Measurements from ENCODE around the gene MNT. TPM values are rescaled to one million over a fixed set of nuclear protein-coding genes. Genes with fewer than 3 reads are reported as not detected.

Gene MNT
- total RNA-seq, 1 experiment from 2014 or later = 38.9 TPM

DNA sequence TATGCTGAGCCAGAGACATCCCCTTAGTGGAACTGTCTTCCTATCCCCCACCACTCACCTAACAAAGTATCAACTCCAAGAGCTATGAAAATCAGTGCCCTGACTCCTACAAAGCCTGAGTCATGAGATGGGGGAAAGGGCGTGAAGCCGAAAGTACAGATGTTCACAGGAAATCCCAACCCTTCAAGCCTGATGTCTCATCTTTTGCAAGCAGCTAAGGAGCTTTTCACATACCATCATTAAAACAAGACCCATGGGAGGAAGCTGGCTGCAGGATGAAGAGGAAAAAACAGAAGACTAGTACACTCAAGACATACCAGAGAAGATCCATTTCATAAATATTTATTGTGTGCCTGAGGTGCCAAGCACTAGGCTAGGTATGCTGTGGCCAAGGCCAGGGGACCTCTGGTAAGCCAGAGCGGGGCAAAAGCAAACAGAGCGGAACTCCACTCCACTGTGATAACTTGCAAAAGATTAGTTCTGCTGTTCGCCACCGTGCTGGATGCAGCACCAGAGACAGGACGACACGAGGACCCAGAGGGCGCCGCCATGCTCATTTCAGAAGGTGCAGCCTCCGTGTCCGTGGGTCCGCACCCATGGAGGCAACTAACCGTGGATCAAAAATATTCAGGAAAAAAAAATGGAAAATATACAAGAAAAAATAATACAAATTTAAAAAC lies 4.5 kb upstream of the MNT start:
- no peak overlapping the region for H3K14ac ChIP-seq (ENCODE audit: insufficient read depth, low read length)

More for the DNA sequence above, 4.5 kb upstream of the MNT start:
- H4K8ac ChIP-seq (replicated peaks; ENCODE audit: insufficient read length, low read depth, low read length) = no peak overlapping the region
- no peaks in the 10 kb centered on the region for H3K79me1 ChIP-seq (ENCODE audit: insufficient read depth, low read depth, low read length, poor library complexity, severe bottlenecking)
- H3K27ac Mint-ChIP-seq = peak overlapping the region in 1 of 3 experiments; percentile 55; a peak in 1 of 7 replicates
- no peak overlapping the region for H2BK5ac ChIP-seq (ENCODE audit: insufficient read length, low read length)
- H3K23ac ChIP-seq (ENCODE audit: insufficient read length, low read depth, low read length) = no peak overlapping the region
- H3K27me3 ChIP-seq (ENCODE audit: insufficient read depth, low read length) = no peaks in the 10 kb centered on the region
- H3K9me3 ChIP-seq (ENCODE audit: control insufficient read depth, low read depth, low read length) = no peaks in the 10 kb centered on the region
- no peak overlapping the region for H2AFZ ChIP-seq (ENCODE audit: low read length)
- no peak overlapping the region for H4K91ac ChIP-seq (ENCODE audit: insufficient read length, low read depth, low read length)
- peaks cover 4% of the 10 kb centered on the region for H3K27me3 Mint-ChIP-seq (ENCODE audit: low read depth)
- no peak overlapping the region for H2BK12ac ChIP-seq (ENCODE audit: insufficient read length, low read depth, low read length)
- no peak overlapping the region for H3K4me3 Mint-ChIP-seq
- H2AK5ac ChIP-seq (ENCODE audit: insufficient read length, low read length) = no peak overlapping the region
- no peak overlapping the region for H4K5ac ChIP-seq (ENCODE audit: insufficient read length, low read depth, low read length)
- H3K36me3 Mint-ChIP-seq (ENCODE audit: insufficient read depth in 1 of 3, low read depth in 3 of 3) = peaks cover 0 to 5% (median under 1%) of the 10 kb centered on the region in 3 experiments; a peak in 4 of 7 replicates
- H3K9ac ChIP-seq (ENCODE audit: extremely low read depth, insufficient read length, low read length) = no peak overlapping the region
- no peaks in the 10 kb centered on the region for H3K9me3 Mint-ChIP-seq
- no peaks in the 10 kb centered on the region for H3K79me2 ChIP-seq (ENCODE audit: insufficient read depth, low read length)
- H3K4me1 ChIP-seq (ENCODE audit: insufficient read depth, low read length) = no peaks in the 10 kb centered on the region
- H3K18ac ChIP-seq (ENCODE audit: insufficient read length, low read depth, low read length) = no peak overlapping the region
- H3K4ac ChIP-seq (ENCODE audit: low read depth, low read length) = no peak overlapping the region
- TF ChIP-seq, protein P1, sequence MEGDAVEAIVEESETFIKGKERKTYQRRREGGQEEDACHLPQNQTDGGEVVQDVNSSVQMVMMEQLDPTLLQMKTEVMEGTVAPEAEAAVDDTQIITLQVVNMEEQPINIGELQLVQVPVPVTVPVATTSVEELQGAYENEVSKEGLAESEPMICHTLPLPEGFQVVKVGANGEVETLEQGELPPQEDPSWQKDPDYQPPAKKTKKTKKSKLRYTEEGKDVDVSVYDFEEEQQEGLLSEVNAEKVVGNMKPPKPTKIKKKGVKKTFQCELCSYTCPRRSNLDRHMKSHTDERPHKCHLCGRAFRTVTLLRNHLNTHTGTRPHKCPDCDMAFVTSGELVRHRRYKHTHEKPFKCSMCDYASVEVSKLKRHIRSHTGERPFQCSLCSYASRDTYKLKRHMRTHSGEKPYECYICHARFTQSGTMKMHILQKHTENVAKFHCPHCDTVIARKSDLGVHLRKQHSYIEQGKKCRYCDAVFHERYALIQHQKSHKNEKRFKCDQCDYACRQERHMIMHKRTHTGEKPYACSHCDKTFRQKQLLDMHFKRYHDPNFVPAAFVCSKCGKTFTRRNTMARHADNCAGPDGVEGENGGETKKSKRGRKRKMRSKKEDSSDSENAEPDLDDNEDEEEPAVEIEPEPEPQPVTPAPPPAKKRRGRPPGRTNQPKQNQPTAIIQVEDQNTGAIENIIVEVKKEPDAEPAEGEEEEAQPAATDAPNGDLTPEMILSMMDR (conservative IDR thresholded peaks at IDR 0.05) = no peak
- H2BK20ac ChIP-seq (ENCODE audit: low read depth, low read length, poor library complexity, severe bottlenecking) = no peak overlapping the region
- no CpG with 5 or more reads among the region's 14 CpGs for WGBS (ENCODE audit: extremely low coverage, insufficient read length, low lambda C conversion rate)
- peaks cover 7 to 12% of the 10 kb centered on the region in 2 experiments for H3K4me1 Mint-ChIP-seq
- H3K23me2 ChIP-seq (ENCODE audit: insufficient read length, low read depth, low read length, poor library complexity, severe bottlenecking) = peaks cover 9% of the 10 kb centered on the region
- H2BK15ac ChIP-seq (ENCODE audit: low read depth, low read length) = no peak overlapping the region
- H4K20me1 ChIP-seq (ENCODE audit: control insufficient read depth, insufficient read depth, insufficient read length) = no peaks in the 10 kb centered on the region
- no peak overlapping the region for H3K56ac ChIP-seq (ENCODE audit: insufficient read length, low read depth, low read length)
- no peak overlapping the region for H3K4me2 ChIP-seq (ENCODE audit: insufficient read depth, insufficient read length, low read length)
- no peak for DNase-seq
- H3T11ph ChIP-seq (ENCODE audit: low read length) = no peak overlapping the region
- no peak overlapping the region for H2BK120ac ChIP-seq (ENCODE audit: low read depth, low read length, poor library complexity, severe bottlenecking)
- H3K27ac ChIP-seq (ENCODE audit: insufficient read length, low read depth, low read length) = no peak overlapping the region

Measured in H9 (cell line).